HCT116 (cell line): Measurements from ENCODE around the gene SLC35F6. TPM values are rescaled to one million over a fixed set of nuclear protein-coding genes. Genes with fewer than 3 reads are reported as not detected.

ENCODE experiments used
- ATAC-seq: fragments of 200-7000 bp; cut with Tn5 transposase; 2 replicates; pipeline ENCODE4 v1.9.1; 2020; ENCODE audit warnings: mild to moderate bottlenecking, moderate library complexity
- BruUV-seq: library from RNA; stranded (reverse); fragments of 400-500 nt; replicated peaks from 2 replicates; lab custom pipeline; 2021; lab: Mats Ljungman, UMichigan
- CTCF ChIA-PET: fragments of 300-600 bp; sonication (Branson Sonifier 250); formaldehyde crosslinking; loops from one replicate; lab custom pipeline; 2021; ENCODE audit warnings: antibody characterized with exemption; lab: Charles Lee
- POLR2A ChIA-PET: fragments of 300-600, 350-600 bp; sonication (Branson Sonifier 250); formaldehyde crosslinking; loops from one replicate; lab custom pipeline; 2021; ENCODE audit warnings: antibody characterized with exemption; lab: Charles Lee
- RAD21 ChIA-PET, 2 experiments: fragments of 300-600 bp; sonication (Branson Sonifier 250); formaldehyde crosslinking; loops; one replicate each; lab custom pipeline; 2023; ENCODE audit warnings: low total read pairs in 2 of 2; ENCODE audit not compliant: uncharacterized antibody in 2 of 2, unreplicated experiment in 2 of 2, low non-redundant PET in 1 of 2; lab: Charles Lee
- DNase-seq: peaks from one replicate; pipeline ENCODE4 v3.0.0-alpha.2; 2010; ENCODE audit warnings: low read depth, low spot score
- H2AFZ ChIP-seq: fragments of 200-600 bp; shearing (Covaris generic), sonication (generic); 2 replicates; pipeline ENCODE4 v1.6.1; 2017; ENCODE audit warnings: low read depth, mixed run types, mixed read lengths, antibody characterized with exemption, low read length; ENCODE audit not compliant: poor library complexity, severe bottlenecking
- H3K27ac ChIP-seq: 2 replicates; pipeline ENCODE4 v1.5.1; 2012; ENCODE audit warnings: low read depth, low read length
- H3K27me3 ChIP-seq: fragments of 200-600 bp; sonication (generic); 2 replicates; pipeline ENCODE4 v1.6.1; 2016; ENCODE audit warnings: mixed run types, low read length, mixed read lengths; ENCODE audit not compliant: insufficient read depth
- H3K36me3 ChIP-seq, 2 experiments: fragments of 200-500 bp in 1 of 2; fragments of 200-600 bp in 1 of 2; sonication (Bioruptor generic) in 1 of 2; sonication (generic) in 1 of 2; 2 replicates each; pipeline versions ENCODE4 v1.5.1 to v1.6.1; 2014 to 2016; ENCODE audit warnings: low read length in 2 of 2, inconsistent platforms in 1 of 2, mixed read lengths in 1 of 2, mixed run types in 1 of 2; ENCODE audit not compliant: insufficient read depth in 2 of 2, control insufficient read depth in 1 of 2
- H3K4me1 ChIP-seq, 2 experiments: fragments of 200-600 bp in 1 of 2; sonication (generic) in 1 of 2; 2 replicates each; pipeline versions ENCODE4 v1.5.1 to v1.6.1; 2012 to 2017; ENCODE audit warnings: low read length in 2 of 2, inconsistent platforms in 1 of 2, mild to moderate bottlenecking in 1 of 2, mixed read lengths in 1 of 2, mixed run types in 1 of 2, moderate library complexity in 1 of 2; ENCODE audit not compliant: insufficient read depth in 2 of 2, control insufficient read depth in 1 of 2
- H3K4me2 ChIP-seq: fragments of 200-600 bp; sonication (generic); 2 replicates; pipeline ENCODE4 v1.6.1; 2017; ENCODE audit warnings: mixed run types, low read length, mixed read lengths
- H3K4me3 ChIP-seq, 2 experiments: fragments of 200-600 bp in 1 of 2; sonication (generic) in 1 of 2; replicated peaks in 1 of 2; 2 replicates each; pipeline ENCODE4 v1.5.1; 2011 to 2016; ENCODE audit warnings: low read length in 2 of 2, control low read depth in 1 of 2, low read depth in 1 of 2, mild to moderate bottlenecking in 1 of 2, mixed read lengths in 1 of 2, mixed run types in 1 of 2
- H3K79me2 ChIP-seq: fragments of 200-600 bp; sonication (generic); 2 replicates; pipeline ENCODE4 v1.6.1; 2017; ENCODE audit warnings: mild to moderate bottlenecking, mixed run types, low read length, moderate library complexity, mixed read lengths; ENCODE audit not compliant: insufficient read depth
- H3K9ac ChIP-seq: fragments of 200-600 bp; sonication (generic); 2 replicates; pipeline ENCODE4 v1.6.1; 2016; ENCODE audit warnings: low read length, mixed read lengths
- H3K9me2 ChIP-seq: fragments of 200-600 bp; sonication (generic), shearing (Covaris generic); 2 replicates; pipeline ENCODE4 v1.6.1; 2017; ENCODE audit warnings: mixed run types, mild to moderate bottlenecking, moderate library complexity; ENCODE audit not compliant: insufficient read depth
- H3K9me3 ChIP-seq, 2 experiments: fragments of 200-500 bp in 1 of 2; fragments of 200-600 bp in 1 of 2; sonication (Bioruptor generic) in 1 of 2; sonication (generic) in 1 of 2; 2 replicates each; pipeline ENCODE4 v1.6.1; 2014 to 2017; ENCODE audit warnings: low read length in 2 of 2, mixed read lengths in 2 of 2, inconsistent platforms in 1 of 2, low read depth in 1 of 2, mild to moderate bottlenecking in 1 of 2, mixed run types in 1 of 2, moderate library complexity in 1 of 2; ENCODE audit not compliant: control insufficient read depth in 1 of 2, insufficient read depth in 1 of 2
- H4K20me1 ChIP-seq: fragments of 200-600 bp; sonication (generic), shearing (Covaris generic); 2 replicates; pipeline ENCODE4 v1.6.1; 2017; ENCODE audit warnings: mixed run types, mild to moderate bottlenecking, moderate library complexity; ENCODE audit not compliant: insufficient read depth
- CEBPB ChIP-seq: IDR thresholded peaks from 2 replicates; pipeline ENCODE4 v1.6.1; 2012; ENCODE audit warnings: low read depth
- EZH2 ChIP-seq: fragments of 200-600 bp; sonication (generic); IDR thresholded peaks from 2 replicates; pipeline ENCODE4 v1.6.1; 2017; ENCODE audit warnings: antibody characterized with exemption, mixed run types
- JUND ChIP-seq: IDR thresholded peaks from 2 replicates; pipeline ENCODE4 v1.6.1; 2012
- POLR2A ChIP-seq: IDR thresholded peaks from 2 replicates; pipeline ENCODE4 v1.7.0; 2011; ENCODE audit warnings: borderline replicate concordance; ENCODE audit not compliant: insufficient read depth, insufficient read length; ENCODE audit errors: extremely low read depth
- SIN3A ChIP-seq: IDR thresholded peaks from 2 replicates; pipeline ENCODE4 v1.6.1; 2012; ENCODE audit warnings: low read depth
- SP1 ChIP-seq: IDR thresholded peaks from 2 replicates; pipeline ENCODE4 v1.6.1; 2012; ENCODE audit warnings: low read depth
- intact Hi-C: fragments of 100-400 bp; cut with micrococcal nuclease; formaldehyde crosslinking; loops from 2 replicates; pipeline ENCODE4 v1.10.0; 2022
- total RNA-seq: library from RNA; stranded (reverse); gene quantifications from one replicate; pipeline ENCODE4 v1.2.1, GENCODE V29; 2021; ENCODE audit not compliant: unreplicated experiment
- TF ChIP-seq, protein P1 (sequence below): IDR thresholded peaks from 2 replicates; pipeline ENCODE4 v1.6.1; 2011; ENCODE audit warnings: mild to moderate bottlenecking, low read length, moderate library complexity; ENCODE audit not compliant: insufficient replicate concordance; ENCODE audit errors: extremely low read depth
- TF ChIP-seq, protein P2 (sequence below), 3 experiments: fragments of 200-600 bp in 1 of 3; sonication (generic) in 1 of 3; IDR thresholded peaks in 2 of 3; conservative IDR thresholded peaks in 1 of 3; 2 replicates each; pipeline ENCODE4 v1.5.1; 2012 to 2017; ENCODE audit warnings: low read depth in 2 of 3, low read length in 2 of 3, antibody characterized with exemption in 1 of 3, borderline replicate concordance in 1 of 3, control low read depth in 1 of 3, mild to moderate bottlenecking in 1 of 3, mixed read lengths in 1 of 3, mixed run types in 1 of 3, moderate library complexity in 1 of 3; ENCODE audit not compliant: insufficient read depth in 1 of 3
- TF ChIP-seq, protein P3 (sequence below): IDR thresholded peaks from 2 replicates; pipeline ENCODE4 v1.6.1; 2012; ENCODE audit warnings: low read depth

Gene SLC35F6
- total RNA-seq, 1 experiment from 2014 or later, result 34.5 TPM

DNA sequence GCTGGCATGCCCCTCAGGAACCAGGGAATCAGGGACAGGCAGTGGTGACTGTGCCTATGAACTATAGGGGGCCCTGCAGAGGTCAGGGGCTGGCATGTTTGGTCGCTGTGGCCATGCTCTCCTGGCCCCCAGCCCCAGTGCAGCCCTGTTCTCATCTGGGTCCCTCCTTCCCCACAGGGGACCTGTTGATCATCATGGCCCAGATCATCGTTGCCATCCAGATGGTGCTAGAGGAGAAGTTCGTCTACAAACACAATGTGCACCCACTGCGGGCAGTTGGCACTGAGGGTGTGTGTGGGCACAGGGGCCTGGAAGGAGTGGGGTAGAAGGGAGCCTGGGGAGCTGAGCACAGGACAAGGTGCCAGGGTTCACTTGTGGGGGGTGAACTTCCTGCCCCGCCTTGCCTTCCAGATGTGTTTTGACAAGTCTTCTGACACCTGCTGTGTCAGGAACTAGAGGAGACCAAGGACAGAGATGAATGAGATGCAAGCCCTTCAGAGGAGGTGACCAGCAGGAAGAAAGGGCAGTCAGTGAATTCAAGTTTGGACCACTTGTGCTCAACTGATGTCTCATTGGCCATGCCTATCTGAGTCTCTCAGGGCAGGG is 12.2 kb downstream of the SLC35F6 start:
- DNase-seq (no peak), ATAC-seq (no peak)
- no peak overlapping the region for H3K4me3 ChIP-seq
- POLR2A ChIA-PET, result no interaction called here
- no peaks in the 10 kb centered on the region for H3K9me2 ChIP-seq
- no peak overlapping the region for H3K27ac ChIP-seq
- H3K4me1 ChIP-seq, result peaks cover 14 to 16% of the 10 kb centered on the region in 2 experiments
- H3K36me3 ChIP-seq, result peaks cover 8 to 24% of the 10 kb centered on the region in 2 experiments; a peak in 2 of 4 replicates
- TF ChIP-seq CEBPB, result no peak
- TF ChIP-seq, protein P1, sequence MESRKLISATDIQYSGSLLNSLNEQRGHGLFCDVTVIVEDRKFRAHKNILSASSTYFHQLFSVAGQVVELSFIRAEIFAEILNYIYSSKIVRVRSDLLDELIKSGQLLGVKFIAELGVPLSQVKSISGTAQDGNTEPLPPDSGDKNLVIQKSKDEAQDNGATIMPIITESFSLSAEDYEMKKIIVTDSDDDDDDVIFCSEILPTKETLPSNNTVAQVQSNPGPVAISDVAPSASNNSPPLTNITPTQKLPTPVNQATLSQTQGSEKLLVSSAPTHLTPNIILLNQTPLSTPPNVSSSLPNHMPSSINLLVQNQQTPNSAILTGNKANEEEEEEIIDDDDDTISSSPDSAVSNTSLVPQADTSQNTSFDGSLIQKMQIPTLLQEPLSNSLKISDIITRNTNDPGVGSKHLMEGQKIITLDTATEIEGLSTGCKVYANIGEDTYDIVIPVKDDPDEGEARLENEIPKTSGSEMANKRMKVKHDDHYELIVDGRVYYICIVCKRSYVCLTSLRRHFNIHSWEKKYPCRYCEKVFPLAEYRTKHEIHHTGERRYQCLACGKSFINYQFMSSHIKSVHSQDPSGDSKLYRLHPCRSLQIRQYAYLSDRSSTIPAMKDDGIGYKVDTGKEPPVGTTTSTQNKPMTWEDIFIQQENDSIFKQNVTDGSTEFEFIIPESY, result no peak
- TF ChIP-seq SP1, result no peak
- no peak for TF ChIP-seq SIN3A
- TF ChIP-seq, protein P2, sequence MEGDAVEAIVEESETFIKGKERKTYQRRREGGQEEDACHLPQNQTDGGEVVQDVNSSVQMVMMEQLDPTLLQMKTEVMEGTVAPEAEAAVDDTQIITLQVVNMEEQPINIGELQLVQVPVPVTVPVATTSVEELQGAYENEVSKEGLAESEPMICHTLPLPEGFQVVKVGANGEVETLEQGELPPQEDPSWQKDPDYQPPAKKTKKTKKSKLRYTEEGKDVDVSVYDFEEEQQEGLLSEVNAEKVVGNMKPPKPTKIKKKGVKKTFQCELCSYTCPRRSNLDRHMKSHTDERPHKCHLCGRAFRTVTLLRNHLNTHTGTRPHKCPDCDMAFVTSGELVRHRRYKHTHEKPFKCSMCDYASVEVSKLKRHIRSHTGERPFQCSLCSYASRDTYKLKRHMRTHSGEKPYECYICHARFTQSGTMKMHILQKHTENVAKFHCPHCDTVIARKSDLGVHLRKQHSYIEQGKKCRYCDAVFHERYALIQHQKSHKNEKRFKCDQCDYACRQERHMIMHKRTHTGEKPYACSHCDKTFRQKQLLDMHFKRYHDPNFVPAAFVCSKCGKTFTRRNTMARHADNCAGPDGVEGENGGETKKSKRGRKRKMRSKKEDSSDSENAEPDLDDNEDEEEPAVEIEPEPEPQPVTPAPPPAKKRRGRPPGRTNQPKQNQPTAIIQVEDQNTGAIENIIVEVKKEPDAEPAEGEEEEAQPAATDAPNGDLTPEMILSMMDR (IDR thresholded peaks at IDR 0.05 in 2 of 3, conservative IDR thresholded peaks at IDR 0.05 in 1 of 3; ENCODE audit: borderline replicate concordance in 1 of 3, insufficient read depth in 1 of 3, low read depth in 2 of 3, low read length in 2 of 3), result no peak
- no peak for TF ChIP-seq JUND
- TF ChIP-seq, protein P3, sequence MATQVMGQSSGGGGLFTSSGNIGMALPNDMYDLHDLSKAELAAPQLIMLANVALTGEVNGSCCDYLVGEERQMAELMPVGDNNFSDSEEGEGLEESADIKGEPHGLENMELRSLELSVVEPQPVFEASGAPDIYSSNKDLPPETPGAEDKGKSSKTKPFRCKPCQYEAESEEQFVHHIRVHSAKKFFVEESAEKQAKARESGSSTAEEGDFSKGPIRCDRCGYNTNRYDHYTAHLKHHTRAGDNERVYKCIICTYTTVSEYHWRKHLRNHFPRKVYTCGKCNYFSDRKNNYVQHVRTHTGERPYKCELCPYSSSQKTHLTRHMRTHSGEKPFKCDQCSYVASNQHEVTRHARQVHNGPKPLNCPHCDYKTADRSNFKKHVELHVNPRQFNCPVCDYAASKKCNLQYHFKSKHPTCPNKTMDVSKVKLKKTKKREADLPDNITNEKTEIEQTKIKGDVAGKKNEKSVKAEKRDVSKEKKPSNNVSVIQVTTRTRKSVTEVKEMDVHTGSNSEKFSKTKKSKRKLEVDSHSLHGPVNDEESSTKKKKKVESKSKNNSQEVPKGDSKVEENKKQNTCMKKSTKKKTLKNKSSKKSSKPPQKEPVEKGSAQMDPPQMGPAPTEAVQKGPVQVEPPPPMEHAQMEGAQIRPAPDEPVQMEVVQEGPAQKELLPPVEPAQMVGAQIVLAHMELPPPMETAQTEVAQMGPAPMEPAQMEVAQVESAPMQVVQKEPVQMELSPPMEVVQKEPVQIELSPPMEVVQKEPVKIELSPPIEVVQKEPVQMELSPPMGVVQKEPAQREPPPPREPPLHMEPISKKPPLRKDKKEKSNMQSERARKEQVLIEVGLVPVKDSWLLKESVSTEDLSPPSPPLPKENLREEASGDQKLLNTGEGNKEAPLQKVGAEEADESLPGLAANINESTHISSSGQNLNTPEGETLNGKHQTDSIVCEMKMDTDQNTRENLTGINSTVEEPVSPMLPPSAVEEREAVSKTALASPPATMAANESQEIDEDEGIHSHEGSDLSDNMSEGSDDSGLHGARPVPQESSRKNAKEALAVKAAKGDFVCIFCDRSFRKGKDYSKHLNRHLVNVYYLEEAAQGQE, result no peak
- no peak for TF ChIP-seq EZH2
- no peak for TF ChIP-seq POLR2A
- H3K79me2 ChIP-seq, result peaks cover 40% of the 10 kb centered on the region
- BruUV-seq, result no TSS peak
- H4K20me1 ChIP-seq, result no peaks in the 10 kb centered on the region; the same call in 1 of the 2 replicates
- H3K27me3 ChIP-seq, result no peaks in the 10 kb centered on the region
- CTCF ChIA-PET, result no interaction called here
- no peak overlapping the region for H3K4me2 ChIP-seq
- no peak overlapping the region for H3K9ac ChIP-seq
- RAD21 ChIA-PET, result no interaction called here
- intact Hi-C loops, result no loop called here
- no peak overlapping the region for H2AFZ ChIP-seq
- no peaks in the 10 kb centered on the region for H3K9me3 ChIP-seq
